BLaER1 treated with 17β-estradiol and CSF1 and Interleukin-3, amounts not matched to agents 10 nM and 100 nM (cell line): ENCODE data around the gene TGFA.
A peak's percentile ranks its signal among the peaks of the same experiment; 100 is the strongest.
"Not testable (repeated sequence)": the region's sequence is repeated elsewhere in the genome, so short reads cannot be mapped to it uniquely, and the experiment has no call there.

Experiments
- H3K27ac ChIP-seq, 11 experiments: shearing (Covaris generic); formaldehyde crosslinking; 2 replicates each; pipeline ENCODE4 v1.8.1; 2022
- H3K27me3 ChIP-seq, 11 experiments: shearing (Covaris generic); formaldehyde crosslinking; 2 replicates each; pipeline ENCODE4 v1.8.1; 2022
- H3K36me3 ChIP-seq, 11 experiments: shearing (Covaris generic); formaldehyde crosslinking; 2 replicates each; pipeline ENCODE4 v1.8.1; 2022
- H3K4me1 ChIP-seq, 10 experiments: shearing (Covaris generic); formaldehyde crosslinking; 2 replicates each; pipeline ENCODE4 v1.8.1; 2022
- H3K4me2 ChIP-seq, 11 experiments: shearing (Covaris generic); formaldehyde crosslinking; 2 replicates each; pipeline ENCODE4 v1.8.1; 2022
- H3K4me3 ChIP-seq, 10 experiments: shearing (Covaris generic); formaldehyde crosslinking; 2 replicates each; pipeline ENCODE4 v1.8.1; 2022
- H3K9ac ChIP-seq, 11 experiments: shearing (Covaris generic); formaldehyde crosslinking; 2 replicates each; pipeline ENCODE4 v1.8.1; 2022
- H3K9me3 ChIP-seq, 11 experiments: shearing (Covaris generic); formaldehyde crosslinking; replicated peaks in 1 of 11; 2 replicates each; pipeline ENCODE4 v1.8.1; 2022
- H4K20me1 ChIP-seq, 11 experiments: shearing (Covaris generic); formaldehyde crosslinking; 2 replicates each; pipeline ENCODE4 v1.8.1; 2022
- Cebpa-rat ChIP-seq, 11 experiments: shearing (Covaris generic); IDR thresholded peaks; 2 replicates each; pipeline ENCODE4 v1.8.1; 2022

Gene TGFA

GRCh38 chr2:70467831-70468779, 85.5 kb downstream of the TGFA start:
- no peaks in the 10 kb centered on the region for H4K20me1 ChIP-seq
- no peak overlapping the region for H3K9ac ChIP-seq
- peaks cover 52 to 60% (median 54%) of the 10 kb centered on the region in 10 experiments for H3K4me1 ChIP-seq
- peaks cover 0 to 5% (median 0%) of the 10 kb centered on the region in 11 experiments; a peak in 1 of 22 replicates for H3K9me3 ChIP-seq
- H3K36me3 ChIP-seq, result peaks cover 0 to 26% (median 0%) of the 10 kb centered on the region in 11 experiments; a peak in 5 of 22 replicates
- no peaks in the 10 kb centered on the region for H3K27me3 ChIP-seq
- no peak overlapping the region for H3K4me3 ChIP-seq
- no peak overlapping the region for H3K27ac ChIP-seq
- peak overlapping the region; percentile 76 to 95 (median 85) for H3K4me2 ChIP-seq
- no peak for TF ChIP-seq Cebpa-rat (IDR thresholded peaks at IDR 0.05)

- no peak for TF ChIP-seq Cebpa-rat (IDR thresholded peaks at IDR 0.05)
- Histone ChIP-seq H3K4me3 (no peak overlapping the region), H3K27ac (no peak overlapping the region), H4K20me1 (no peaks in the 10 kb centered on the region), H3K36me3 (peaks cover 0 to 35% (median 0%) of the 10 kb centered on the region in 11 experiments; a peak in 5 of 22 replicates), H3K4me2 (no peak overlapping the region), H3K9ac (no peak overlapping the region), H3K4me1 (peaks cover 43 to 51% (median 45%) of the 10 kb centered on the region in 10 experiments), H3K27me3 (no peaks in the 10 kb centered on the region), H3K9me3 (peaks cover 0 to 5% (median 0%) of the 10 kb centered on the region in 11 experiments; a peak in 1 of 22 replicates)
These were observed 86.4 kb downstream of the TGFA start for GRCh38 chr2:70467237-70467636.

GRCh38 chr2:70466647-70467046, 87.0 kb downstream of the TGFA start:
- not testable (repeated sequence) for H3K9ac ChIP-seq, H3K4me3 ChIP-seq, H3K9me3 ChIP-seq, H3K4me2 ChIP-seq, H3K27ac ChIP-seq, H3K27me3 ChIP-seq, H4K20me1 ChIP-seq
- Histone ChIP-seq H3K36me3 (peaks cover 0 to 41% (median 0%) of the 10 kb centered on the region in 11 experiments; a peak in 5 of 22 replicates), H3K4me1 (peaks cover 37 to 45% (median 40%) of the 10 kb centered on the region in 10 experiments)

- Histone ChIP-seq H3K27ac (no peak overlapping the region), H3K4me1 (peaks cover 11 to 19% (median 13%) of the 10 kb centered on the region in 10 experiments), H3K4me2 (no peak overlapping the region), H3K9ac (no peak overlapping the region), H3K36me3 (peaks cover 0 to 67% (median 0%) of the 10 kb centered on the region in 11 experiments; a peak in 5 of 22 replicates), H4K20me1 (no peaks in the 10 kb centered on the region), H3K27me3 (no peaks in the 10 kb centered on the region), H3K4me3 (no peak overlapping the region), H3K9me3 (peaks cover 0 to 5% (median 0%) of the 10 kb centered on the region in 11 experiments; a peak in 1 of 22 replicates)
- TF ChIP-seq Cebpa-rat (IDR thresholded peaks at IDR 0.05), result no peak
These were observed 89.6 kb downstream of the TGFA start for GRCh38 chr2:70463997-70464396.

- Histone ChIP-seq H3K9me3 (peaks cover 0 to 5% (median 0%) of the 10 kb centered on the region in 11 experiments; a peak in 1 of 22 replicates), H3K4me2 (no peak overlapping the region), H4K20me1 (no peaks in the 10 kb centered on the region), H3K27ac (no peak overlapping the region), H3K36me3 (peaks cover 0 to 71% (median 0%) of the 10 kb centered on the region in 11 experiments; a peak in 5 of 22 replicates), H3K27me3 (no peaks in the 10 kb centered on the region), H3K9ac (no peak overlapping the region), H3K4me3 (no peak overlapping the region), H3K4me1 (peaks cover 7 to 14% (median 9%) of the 10 kb centered on the region in 10 experiments)
- no peak for TF ChIP-seq Cebpa-rat (IDR thresholded peaks at IDR 0.05)
These were observed 90.0 kb downstream of the TGFA start for GRCh38 chr2:70463581-70463980.

GRCh38 chr2:70461981-70462876, 91.4 kb downstream of the TGFA start:
- peaks cover 0 to 5% (median 0%) of the 10 kb centered on the region in 11 experiments; a peak in 1 of 22 replicates for H3K9me3 ChIP-seq
- H3K27ac ChIP-seq, result no peak overlapping the region
- H3K4me1 ChIP-seq, result 0 out of 20 replicates have a peak, but pooled peaks cover 0 to 2% (median 0%) of the 10 kb centered on the region in 10 experiments
- H3K4me3 ChIP-seq, result no peak overlapping the region
- TF ChIP-seq Cebpa-rat (IDR thresholded peaks at IDR 0.05), result no peak
- H3K27me3 ChIP-seq, result no peaks in the 10 kb centered on the region
- no peaks in the 10 kb centered on the region for H4K20me1 ChIP-seq
- H3K4me2 ChIP-seq, result no peak overlapping the region
- peaks cover 0 to 81% (median 0%) of the 10 kb centered on the region in 11 experiments; a peak in 5 of 22 replicates for H3K36me3 ChIP-seq
- H3K9ac ChIP-seq, result no peak overlapping the region

GRCh38 chr2:70461414-70461813, 92.2 kb downstream of the TGFA start:
- Histone ChIP-seq H4K20me1 (no peaks in the 10 kb centered on the region), H3K4me3 (no peak overlapping the region), H3K36me3 (peaks cover 0 to 88% (median 0%) of the 10 kb centered on the region in 11 experiments; a peak in 5 of 22 replicates), H3K4me1 (no peaks in the 10 kb centered on the region), H3K9ac (no peak overlapping the region), H3K4me2 (no peak overlapping the region), H3K27me3 (no peaks in the 10 kb centered on the region), H3K9me3 (no peaks in the 10 kb centered on the region), H3K27ac (no peak overlapping the region)
- no peak for TF ChIP-seq Cebpa-rat (IDR thresholded peaks at IDR 0.05)

GRCh38 chr2:70460333-70460732, 93.3 kb downstream of the TGFA start:
- Histone ChIP-seq H3K27ac (no peak overlapping the region), H3K36me3 (peaks cover 0 to 95% (median 0%) of the 10 kb centered on the region in 11 experiments; a peak in 6 of 22 replicates)

More at GRCh38 chr2:70460333-70460732, 93.3 kb downstream of the TGFA start:
- H3K4me2 ChIP-seq, result no peak overlapping the region
- TF ChIP-seq Cebpa-rat (IDR thresholded peaks at IDR 0.05), result no peak
- H3K9me3 ChIP-seq, result no peaks in the 10 kb centered on the region
- H4K20me1 ChIP-seq, result no peaks in the 10 kb centered on the region
- no peak overlapping the region for H3K4me3 ChIP-seq
- H3K9ac ChIP-seq, result no peak overlapping the region
- peaks cover 0 to 8% (median 0%) of the 10 kb centered on the region in 10 experiments; a peak in 4 of 20 replicates for H3K4me1 ChIP-seq
- H3K27me3 ChIP-seq, result no peaks in the 10 kb centered on the region
